Gastrocnemius medialis (tissue), 4 donors: ENCODE data around the gene MED13L. TPM values are rescaled to one million over a fixed set of nuclear protein-coding genes. Genes with fewer than 3 reads are reported as not detected.

Experiments
- ATAC-seq, 2 donors: fragments of 150-250 bp; one replicate each; pipeline ENCODE4 v1.9.1; 2016
- DNase-seq, 2 donors: peaks; one replicate each; pipeline ENCODE4 v3.0.0-alpha.2; 2019
- H3K27ac ChIP-seq, 4 donors: fragments of 200-600 bp; sonication (generic); 1 replicate in 1 of 4; 2 replicates in 3 of 4; pipeline ENCODE4 v1.5.1; 2016 to 2018; ENCODE audit warnings: mild to moderate bottlenecking in 2 of 4, moderate library complexity in 1 of 4
- H3K27me3 ChIP-seq, 3 donors: fragments of 200-600 bp; sonication (generic) in 2 of 3; 1 replicate in 1 of 3; 2 replicates in 2 of 3; pipeline versions ENCODE4 v1.5.1 to v1.6.0; 2016 to 2019; ENCODE audit warnings: mild to moderate bottlenecking in 1 of 3, moderate library complexity in 1 of 3
- H3K36me3 ChIP-seq, 2 donors: fragments of 200-600 bp; sonication (generic) in 1 of 2; one replicate each; pipeline ENCODE4 v1.5.1; 2017 to 2018
- H3K4me1 ChIP-seq, 2 donors: fragments of 200-600 bp; sonication (generic) in 1 of 2; one replicate each; pipeline ENCODE4 v1.5.1; 2016 to 2017; ENCODE audit warnings: mild to moderate bottlenecking in 2 of 2
- H3K4me3 ChIP-seq, 4 donors: fragments of 200-600 bp; sonication (generic) in 3 of 4; 1 replicate in 1 of 4; 2 replicates in 3 of 4; pipeline ENCODE4 v1.5.1; 2016 to 2019; ENCODE audit warnings: mild to moderate bottlenecking in 2 of 4
- H3K9me3 ChIP-seq, 3 donors: fragments of 200-600 bp; sonication (generic) in 2 of 3; 1 replicate in 1 of 3; 2 replicates in 2 of 3; pipeline ENCODE4 v1.5.1; 2016 to 2019
- POLR2A ChIP-seq, 2 donors: fragments of 450-650 bp; IDR thresholded peaks; one replicate each; pipeline ENCODE4 v1.6.1; 2017; ENCODE audit warnings: antibody characterized with exemption in 2 of 2, mild to moderate bottlenecking in 2 of 2, moderate library complexity in 2 of 2
- in situ Hi-C, 4 donors: fragments of 200-750 bp; cut with MboI; loops; one replicate each; pipeline versions ENCODE4 v1.15.0 to v1.8.0; 2017; ENCODE audit warnings: low sequenced_read_pairs in 4 of 4
- intact Hi-C: fragments of 100-400 bp; cut with DNase I; formaldehyde crosslinking; loops from one replicate; pipeline ENCODE4 v1.15.1; 2023; ENCODE audit warnings: low total_unique reads
- total RNA-seq, 4 donors: library from RNA; depleted of rRNA; stranded (reverse); fragments of >200 nt; gene quantifications; one replicate each; pipeline versions ENCODE4 v1.1.0 to v1.2.3, GENCODE V29; 2016
- TF ChIP-seq, protein P1 (sequence below), 5 experiments: fragments of 450-650 bp in 3 of 5; fragments of 200-600 bp in 2 of 5; sonication (generic) in 2 of 5; IDR thresholded peaks in 4 of 5; conservative IDR thresholded peaks in 1 of 5; 1 replicate in 4 of 5; 2 replicates in 1 of 5; pipeline ENCODE4 v1.5.1; 2016 to 2019; ENCODE audit warnings: antibody characterized with exemption in 5 of 5, mild to moderate bottlenecking in 3 of 5, moderate library complexity in 3 of 5

MED13L gene
- total RNA-seq, result 10 to 100 TPM; 59.5 to 92.6 (median 74.1) TPM

DNA sequence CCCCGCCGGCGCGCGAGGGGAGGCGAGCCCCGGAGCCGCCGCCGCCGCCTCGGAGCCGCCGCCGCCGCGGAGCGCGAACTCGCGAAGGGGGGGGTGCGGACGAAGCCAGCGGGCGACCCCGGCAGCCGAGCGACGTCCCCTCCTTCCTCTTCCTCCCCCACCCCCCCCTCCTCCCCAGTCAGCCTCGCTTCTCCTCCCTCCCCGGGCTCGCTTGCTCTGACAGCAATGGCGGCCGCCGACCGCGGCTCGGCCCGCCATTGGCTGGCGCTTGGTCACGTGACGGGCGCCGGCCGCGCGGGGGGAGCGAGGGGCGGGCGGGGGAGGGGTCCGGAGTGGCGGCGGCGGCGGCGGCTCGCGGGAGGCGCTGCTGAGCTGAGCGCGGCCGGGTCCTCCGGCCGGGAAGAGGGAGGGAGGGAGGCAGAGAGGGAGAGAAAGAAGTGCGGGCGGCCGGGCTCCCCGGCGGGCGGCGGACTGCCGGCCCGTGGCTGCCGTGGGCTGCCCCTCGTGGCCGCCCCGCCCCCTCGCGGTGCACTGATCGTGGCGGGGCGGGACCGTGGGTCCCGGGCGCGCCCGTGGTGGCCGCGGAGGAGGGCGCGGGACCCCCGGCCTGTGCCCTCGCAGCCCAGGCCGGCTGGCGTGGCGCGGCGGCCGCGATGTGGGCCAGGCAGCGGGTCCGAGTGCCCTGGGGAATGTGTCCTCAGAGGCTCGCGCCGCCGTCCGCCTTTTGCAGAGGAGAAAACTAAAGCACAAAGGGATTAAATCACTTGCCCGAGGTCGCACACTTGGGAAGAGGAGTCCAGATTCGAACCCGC lies at the start of gene MED13L:
Gene MED13L (minus strand): TSS at position 227 of the 812 bp plus-strand sequence. CDS start 562 bp downstream, outside the sequence.
- Histone ChIP-seq H3K27me3 (no peaks in the 10 kb centered on the region), H3K36me3 (no peaks in the 10 kb centered on the region), H3K27ac (peak within 1 kb of the TSS; percentile 87 to 99 (median 96)), H3K4me1 (peaks cover 28 to 37% of the 10 kb centered on the region in 2 donors), H3K9me3 (no peaks in the 10 kb centered on the region), H3K4me3 (peak within 1 kb of the TSS; percentile 69 to 95 (median 88))
- ATAC-seq, result peak; percentile 85 to 86
- intact Hi-C loops, result loop anchor here (1.0 to 5.0 kb wide), 5 partner anchors 42 to 323 kb away; no protein-coding TSS in a partner anchor
- TF ChIP-seq POLR2A (IDR thresholded peaks at IDR 0.05), result peak; percentile 83 to 86
- TF ChIP-seq, protein P1, sequence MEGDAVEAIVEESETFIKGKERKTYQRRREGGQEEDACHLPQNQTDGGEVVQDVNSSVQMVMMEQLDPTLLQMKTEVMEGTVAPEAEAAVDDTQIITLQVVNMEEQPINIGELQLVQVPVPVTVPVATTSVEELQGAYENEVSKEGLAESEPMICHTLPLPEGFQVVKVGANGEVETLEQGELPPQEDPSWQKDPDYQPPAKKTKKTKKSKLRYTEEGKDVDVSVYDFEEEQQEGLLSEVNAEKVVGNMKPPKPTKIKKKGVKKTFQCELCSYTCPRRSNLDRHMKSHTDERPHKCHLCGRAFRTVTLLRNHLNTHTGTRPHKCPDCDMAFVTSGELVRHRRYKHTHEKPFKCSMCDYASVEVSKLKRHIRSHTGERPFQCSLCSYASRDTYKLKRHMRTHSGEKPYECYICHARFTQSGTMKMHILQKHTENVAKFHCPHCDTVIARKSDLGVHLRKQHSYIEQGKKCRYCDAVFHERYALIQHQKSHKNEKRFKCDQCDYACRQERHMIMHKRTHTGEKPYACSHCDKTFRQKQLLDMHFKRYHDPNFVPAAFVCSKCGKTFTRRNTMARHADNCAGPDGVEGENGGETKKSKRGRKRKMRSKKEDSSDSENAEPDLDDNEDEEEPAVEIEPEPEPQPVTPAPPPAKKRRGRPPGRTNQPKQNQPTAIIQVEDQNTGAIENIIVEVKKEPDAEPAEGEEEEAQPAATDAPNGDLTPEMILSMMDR (IDR thresholded peaks at IDR 0.05 in 4 of 5, conservative IDR thresholded peaks at IDR 0.05 in 1 of 5), result peak in 3 of 5 experiments; percentile 30 to 73 (median 52)
- in situ Hi-C loops, result loop anchor here in 2 of 4 donors (5.0 to 10.0 kb wide), 2 partner anchors 325 to 327 kb away; no protein-coding TSS in a partner anchor
- DNase-seq, result peak; percentile 80 to 88

DNA sequence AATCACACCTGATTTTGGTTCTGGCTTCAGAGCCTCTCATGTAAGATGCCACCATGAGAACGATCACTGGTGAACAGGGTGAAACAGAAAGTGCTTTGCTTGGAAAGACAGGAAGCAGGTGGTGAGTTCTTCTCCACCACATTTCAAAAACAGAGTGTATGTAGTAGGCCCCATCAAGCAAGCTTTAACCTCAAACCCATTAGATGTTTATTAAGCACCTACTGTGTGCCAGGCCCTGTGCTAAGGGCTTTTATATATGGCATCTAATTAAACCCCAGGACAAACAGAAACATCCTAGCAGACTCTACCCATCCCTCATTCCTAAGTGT lies 47.8 kb upstream of the MED13L start:
- no peaks in the 10 kb centered on the region for H3K36me3 ChIP-seq
- no peak for TF ChIP-seq POLR2A (IDR thresholded peaks at IDR 0.05)
- TF ChIP-seq, protein P1 (IDR thresholded peaks at IDR 0.05 in 4 of 5, conservative IDR thresholded peaks at IDR 0.05 in 1 of 5), result no peak
- intact Hi-C loops (no loop called here), in situ Hi-C loops (no loop called here)
- H3K9me3 ChIP-seq, result no peaks in the 10 kb centered on the region
- H3K27ac ChIP-seq, result no peak overlapping the region
- no peak overlapping the region for H3K4me3 ChIP-seq
- H3K4me1 ChIP-seq, result peaks cover 8 to 9% of the 10 kb centered on the region in 2 donors
- H3K27me3 ChIP-seq, result no peaks in the 10 kb centered on the region
- ATAC-seq (no peak), DNase-seq (no peak)

DNA sequence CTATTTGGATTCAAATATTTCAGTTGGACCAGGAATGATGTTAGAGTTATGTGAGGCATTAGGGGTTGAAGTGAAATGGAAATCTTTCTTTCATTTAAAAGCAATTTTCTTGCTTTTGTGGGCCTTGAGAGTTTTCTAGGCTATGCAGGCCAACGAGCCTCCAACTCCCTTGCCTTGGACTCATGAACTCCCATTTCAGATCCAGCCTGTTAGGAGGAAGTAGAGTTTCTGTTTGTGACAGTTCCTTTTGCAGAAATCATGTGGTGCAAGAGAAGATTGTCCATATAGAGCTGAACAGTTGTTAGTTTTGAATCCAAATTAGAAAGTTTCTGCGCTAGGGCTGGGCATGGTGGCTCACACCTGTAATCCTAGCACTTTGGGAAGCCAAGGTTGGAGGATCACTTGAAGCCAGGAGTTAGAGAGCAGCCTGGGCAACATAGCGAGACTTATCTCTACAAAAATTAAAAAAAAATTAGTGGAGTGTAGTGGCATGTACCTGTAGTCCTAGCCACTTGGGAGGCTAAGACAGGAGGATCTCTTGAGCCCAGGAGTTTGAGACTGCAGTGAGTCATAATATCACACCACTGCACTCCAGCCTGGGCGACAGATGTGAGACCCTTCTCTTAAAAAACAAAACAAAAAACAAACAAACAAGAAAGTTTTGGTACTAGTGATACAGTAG lies 47.3 kb upstream of the MED13L start:
- intact Hi-C loops (no loop called here), in situ Hi-C loops (no loop called here)
- Histone ChIP-seq H3K4me1 (peaks cover 12 to 13% of the 10 kb centered on the region in 2 donors), H3K27me3 (no peaks in the 10 kb centered on the region), H3K9me3 (no peaks in the 10 kb centered on the region), H3K27ac (no peak overlapping the region), H3K4me3 (no peak overlapping the region), H3K36me3 (no peaks in the 10 kb centered on the region)
- ATAC-seq (no peak), DNase-seq (no peak)
- TF ChIP-seq, protein P1 (IDR thresholded peaks at IDR 0.05 in 4 of 5, conservative IDR thresholded peaks at IDR 0.05 in 1 of 5), result no peak
- TF ChIP-seq POLR2A (IDR thresholded peaks at IDR 0.05), result no peak

DNA sequence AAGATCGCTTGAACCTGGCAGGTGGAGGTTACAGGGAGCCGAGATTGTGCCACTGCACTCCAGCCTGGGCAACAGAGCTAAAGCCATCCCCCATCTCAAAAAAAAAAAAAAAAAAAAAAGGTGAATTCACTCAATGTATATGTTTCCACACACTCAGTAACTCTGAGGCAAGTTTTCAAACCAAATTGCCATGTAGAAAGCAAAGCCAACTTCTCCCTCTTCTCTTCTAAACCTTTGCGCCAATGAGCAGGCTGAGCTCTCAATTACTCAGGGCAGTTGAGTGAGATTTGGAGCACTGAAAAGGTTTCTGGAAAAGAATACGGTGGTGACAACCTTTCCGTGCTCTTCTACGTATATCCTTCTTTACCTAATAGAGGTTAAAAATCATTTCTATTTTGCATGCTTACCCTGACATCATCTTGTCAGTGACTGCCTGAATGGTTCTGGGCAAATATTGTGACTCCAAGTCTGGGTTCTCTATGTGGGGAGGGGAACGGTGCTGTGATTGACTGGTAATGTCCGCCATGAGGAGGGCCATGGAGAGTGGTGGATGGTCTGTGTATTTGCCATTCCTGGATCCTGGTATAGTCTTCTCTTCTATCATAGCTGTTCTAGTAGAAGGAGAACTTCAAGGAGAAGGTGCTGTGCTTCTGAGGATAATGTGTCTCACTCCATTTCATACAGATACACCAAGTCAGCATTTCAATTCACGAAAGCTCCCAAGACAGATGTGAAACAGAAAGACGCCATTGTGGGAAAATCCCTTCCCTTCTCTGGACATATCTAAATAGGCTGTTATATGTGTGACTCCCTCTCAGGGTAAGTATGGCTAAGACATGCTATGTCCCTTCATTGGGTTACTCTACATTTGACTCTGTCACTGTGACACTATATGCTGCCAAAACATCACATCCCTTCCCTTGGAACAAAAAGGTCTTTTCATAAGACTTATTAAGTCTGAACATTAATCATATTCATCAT lies 46.2 kb upstream of the MED13L start:
- DNase-seq (no peak), ATAC-seq (no peak)
- no peaks in the 10 kb centered on the region for H3K9me3 ChIP-seq
- H3K27ac ChIP-seq, result no peak overlapping the region
- in situ Hi-C loops (no loop called here), intact Hi-C loops (no loop called here)
- no peaks in the 10 kb centered on the region for H3K27me3 ChIP-seq
- TF ChIP-seq, protein P1 (IDR thresholded peaks at IDR 0.05 in 4 of 5, conservative IDR thresholded peaks at IDR 0.05 in 1 of 5), result no peak
- no peak for TF ChIP-seq POLR2A (IDR thresholded peaks at IDR 0.05)
- no peaks in the 10 kb centered on the region for H3K36me3 ChIP-seq
- H3K4me3 ChIP-seq, result no peak overlapping the region
- peaks cover 23 to 24% of the 10 kb centered on the region in 2 donors for H3K4me1 ChIP-seq
